Fibroblast of pulmonary artery (primary cell): ENCODE data around the gene ZNF584.

Source experiments
- DNase-seq: peaks from one replicate; pipeline ENCODE4 v3.0.0-alpha.2; 2010; ENCODE audit warnings: low read depth
- H3K4me3 ChIP-seq: replicated peaks from 2 replicates; pipeline ENCODE4 v1.5.1; 2011; ENCODE audit warnings: low read depth, mild to moderate bottlenecking, control low read depth, low read length, moderate library complexity
- TF ChIP-seq, protein P1 (sequence below): IDR thresholded peaks from 2 replicates; pipeline ENCODE4 v1.5.1; 2011; ENCODE audit warnings: mild to moderate bottlenecking, control low read depth, low read length, inconsistent platforms; ENCODE audit errors: missing control alignments

The ZNF584 gene

DNA sequence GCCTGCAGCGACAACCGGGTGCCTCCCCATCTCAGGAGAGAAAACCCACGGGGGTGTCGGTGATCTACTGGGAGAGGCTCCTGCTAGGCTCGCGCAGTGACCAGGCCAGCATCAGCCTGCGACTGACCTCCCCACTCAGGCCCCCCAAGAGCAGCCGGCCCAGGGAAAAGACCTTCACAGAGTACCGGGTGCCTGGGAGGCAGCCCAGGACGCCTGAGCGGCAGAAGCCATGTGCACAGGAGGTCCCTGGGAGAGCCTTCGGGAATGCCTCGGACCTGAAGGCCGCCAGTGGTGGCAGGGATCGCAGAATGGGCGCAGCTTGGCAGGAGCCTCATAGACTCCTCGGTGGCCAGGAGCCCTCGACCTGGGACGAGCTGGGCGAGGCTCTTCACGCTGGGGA, 46.9 kb downstream of the ZNF584 start:
- no peak for DNase-seq
- H3K4me3 ChIP-seq = no peak overlapping the region
- TF ChIP-seq, protein P1, sequence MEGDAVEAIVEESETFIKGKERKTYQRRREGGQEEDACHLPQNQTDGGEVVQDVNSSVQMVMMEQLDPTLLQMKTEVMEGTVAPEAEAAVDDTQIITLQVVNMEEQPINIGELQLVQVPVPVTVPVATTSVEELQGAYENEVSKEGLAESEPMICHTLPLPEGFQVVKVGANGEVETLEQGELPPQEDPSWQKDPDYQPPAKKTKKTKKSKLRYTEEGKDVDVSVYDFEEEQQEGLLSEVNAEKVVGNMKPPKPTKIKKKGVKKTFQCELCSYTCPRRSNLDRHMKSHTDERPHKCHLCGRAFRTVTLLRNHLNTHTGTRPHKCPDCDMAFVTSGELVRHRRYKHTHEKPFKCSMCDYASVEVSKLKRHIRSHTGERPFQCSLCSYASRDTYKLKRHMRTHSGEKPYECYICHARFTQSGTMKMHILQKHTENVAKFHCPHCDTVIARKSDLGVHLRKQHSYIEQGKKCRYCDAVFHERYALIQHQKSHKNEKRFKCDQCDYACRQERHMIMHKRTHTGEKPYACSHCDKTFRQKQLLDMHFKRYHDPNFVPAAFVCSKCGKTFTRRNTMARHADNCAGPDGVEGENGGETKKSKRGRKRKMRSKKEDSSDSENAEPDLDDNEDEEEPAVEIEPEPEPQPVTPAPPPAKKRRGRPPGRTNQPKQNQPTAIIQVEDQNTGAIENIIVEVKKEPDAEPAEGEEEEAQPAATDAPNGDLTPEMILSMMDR = no peak

DNA sequence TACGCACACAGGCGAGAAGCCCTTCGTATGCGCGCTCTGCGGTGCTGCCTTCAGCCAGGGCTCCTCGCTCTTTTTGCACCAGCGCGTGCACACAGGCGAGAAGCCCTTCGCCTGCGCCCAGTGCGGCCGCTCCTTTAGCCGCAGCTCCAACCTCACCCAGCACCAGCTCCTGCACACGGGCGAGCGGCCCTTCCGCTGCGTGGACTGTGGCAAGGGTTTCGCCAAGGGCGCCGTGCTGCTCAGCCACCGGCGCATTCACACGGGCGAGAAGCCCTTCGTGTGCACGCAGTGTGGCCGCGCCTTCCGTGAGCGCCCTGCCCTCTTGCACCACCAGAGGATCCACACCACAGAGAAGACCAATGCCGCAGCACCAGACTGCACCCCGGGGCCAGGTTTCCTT, 47.7 kb downstream of the ZNF584 start:
- no peak overlapping the region for H3K4me3 ChIP-seq
- no peak for DNase-seq
- TF ChIP-seq, protein P1 = no peak

DNA sequence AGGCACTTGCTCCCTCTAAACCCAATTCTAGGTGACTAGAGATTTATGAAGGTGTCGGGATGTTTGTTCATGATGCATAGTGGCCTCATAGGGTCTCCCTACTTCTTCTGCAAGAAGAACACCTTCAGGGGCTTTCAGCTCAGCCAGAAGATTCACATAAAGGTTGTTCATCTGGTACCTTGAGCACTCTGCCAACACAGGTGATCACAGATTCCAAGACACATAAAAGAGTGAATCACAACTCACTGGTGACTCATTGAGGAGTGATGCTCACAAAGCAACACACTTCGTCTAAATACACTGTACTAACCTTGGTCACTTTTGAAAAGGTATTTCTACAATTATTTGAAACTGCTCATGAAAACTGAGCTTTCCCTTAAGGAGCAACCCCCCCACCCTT, 51.6 kb downstream of the ZNF584 start:
- TF ChIP-seq, protein P1 = no peak
- no peak overlapping the region for H3K4me3 ChIP-seq
- no peak for DNase-seq

DNA sequence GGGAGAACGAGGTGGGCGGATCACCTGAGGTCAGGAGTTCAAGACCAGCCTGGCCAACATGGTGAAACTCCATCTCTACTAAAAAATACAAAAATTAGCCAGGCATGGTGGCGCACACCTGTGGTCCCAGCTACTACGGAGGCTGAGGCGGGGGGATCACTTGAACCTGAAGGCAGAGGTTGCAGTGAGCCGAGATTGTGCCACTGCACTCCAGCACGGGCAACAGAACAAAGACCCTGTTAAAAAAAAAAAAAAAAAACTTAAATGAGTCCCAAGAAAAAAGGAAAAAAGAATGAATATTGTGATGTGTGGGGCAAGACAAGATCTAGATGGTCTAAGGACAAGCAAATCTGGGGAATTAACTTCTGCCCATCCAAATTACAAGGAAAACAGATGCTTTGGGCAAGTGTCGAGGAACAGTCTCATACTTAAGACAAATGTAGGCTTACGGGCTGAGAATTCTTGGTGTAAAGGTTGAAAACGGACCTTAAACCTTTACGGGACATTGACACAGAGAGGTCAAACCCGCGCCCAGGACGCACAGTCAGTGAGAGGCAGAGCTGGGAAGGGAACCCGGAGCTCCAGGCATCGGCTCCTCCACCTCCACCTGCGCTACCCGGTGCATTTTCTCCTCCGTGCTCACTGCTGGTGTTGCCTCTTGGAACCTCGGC, 57.8 kb downstream of the ZNF584 start:
- DNase-seq = no peak
- TF ChIP-seq, protein P1 = no peak
- peak overlapping the region; percentile 76 for H3K4me3 ChIP-seq

DNA sequence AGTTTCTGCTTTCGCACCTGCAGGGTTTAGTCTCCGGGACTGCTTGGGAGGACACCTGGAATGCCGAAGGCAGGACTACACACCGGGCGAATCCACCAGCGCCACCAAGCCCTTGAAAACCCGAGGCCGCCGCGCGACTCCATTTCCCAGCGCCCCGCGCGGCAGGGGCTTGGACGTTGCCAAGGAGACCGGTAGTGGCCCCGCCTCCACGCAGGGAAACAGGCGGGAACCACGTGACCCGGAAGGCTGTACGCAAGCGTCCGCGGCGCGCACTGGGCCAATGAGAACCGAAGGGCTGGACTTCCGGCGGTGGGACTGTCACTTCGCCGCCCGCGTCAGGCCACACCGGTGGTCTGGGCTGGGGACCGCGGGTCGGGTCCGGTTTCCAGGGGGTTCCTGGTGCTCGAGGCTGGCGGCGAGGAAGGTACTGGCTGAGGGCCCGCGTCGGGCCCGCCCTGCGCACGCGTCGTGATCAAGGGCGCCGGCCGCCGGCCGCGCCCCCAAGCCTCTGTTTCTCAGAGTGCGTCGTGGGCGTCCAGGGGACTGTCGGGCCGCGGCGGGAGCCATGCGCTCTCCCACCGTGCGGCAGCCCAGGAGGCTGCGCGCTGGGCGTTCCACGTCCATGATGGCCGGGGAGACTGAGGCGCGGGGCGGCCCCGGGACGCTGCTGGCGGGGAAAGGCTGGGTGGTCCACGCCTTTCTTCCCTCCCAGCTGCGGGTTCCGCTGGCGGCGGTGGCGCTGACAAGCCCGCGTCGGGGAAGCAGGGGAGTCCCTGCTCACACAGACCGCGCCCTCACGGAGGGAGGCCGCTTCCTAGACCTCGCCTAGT, 58.5 kb downstream of the ZNF584 start, which contains the start of gene ZNF324:
TSS of gene ZNF324 (plus strand) at position 321 of the 830 bp plus-strand sequence. CDS start 2,106 bp downstream, outside the sequence.
- peak; percentile 96 for DNase-seq
- peak within 1 kb of the TSS; percentile 76 for H3K4me3 ChIP-seq
- TF ChIP-seq, protein P1 = no peak
